Occipital lobe (tissue), 2 donors: ENCODE data around the gene ECM1. TPM values are rescaled to one million over a fixed set of nuclear protein-coding genes. Genes with fewer than 3 reads are reported as not detected.

Experiments
- DNase-seq: peaks from one replicate; lab custom pipeline; 2025; lab: John Stamatoyannopoulos, UW
- total RNA-seq: library from RNA; depleted of rRNA; stranded (reverse); fragments of >200 nt; gene quantifications from one replicate; pipeline ENCODE4 v1.2.3, GENCODE V29; 2014

Gene ECM1
- total RNA-seq, 1 donor from 2014 or later, result 0.94 TPM

DNA sequence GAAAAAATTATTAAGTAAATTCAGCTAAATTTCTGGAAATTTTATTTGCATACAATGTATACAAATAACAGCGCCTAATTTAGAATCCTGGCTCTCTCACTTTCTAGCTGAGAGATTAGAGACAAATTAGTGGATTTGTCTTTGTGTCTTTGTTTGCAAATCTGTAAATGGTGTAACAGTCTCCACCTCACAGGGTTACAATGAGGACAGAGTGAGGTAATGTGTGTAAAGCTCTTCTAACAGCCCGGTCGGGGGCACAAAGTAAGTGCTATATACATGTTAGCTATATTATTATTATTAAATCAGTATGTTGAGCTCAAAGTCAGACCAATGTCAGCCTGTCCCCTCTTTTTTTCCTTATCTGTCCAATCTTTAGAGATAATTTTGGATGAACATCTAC is 36.3 kb downstream of the ECM1 start:
- DNase-seq, result no peak

GRCh38 chr1:150545486-150546032 is 37.6 kb downstream of the ECM1 start:
- no peak for DNase-seq

- DNase-seq, result no peak
These were observed 38.5 kb downstream of the ECM1 start for GRCh38 chr1:150546294-150546937.

DNA sequence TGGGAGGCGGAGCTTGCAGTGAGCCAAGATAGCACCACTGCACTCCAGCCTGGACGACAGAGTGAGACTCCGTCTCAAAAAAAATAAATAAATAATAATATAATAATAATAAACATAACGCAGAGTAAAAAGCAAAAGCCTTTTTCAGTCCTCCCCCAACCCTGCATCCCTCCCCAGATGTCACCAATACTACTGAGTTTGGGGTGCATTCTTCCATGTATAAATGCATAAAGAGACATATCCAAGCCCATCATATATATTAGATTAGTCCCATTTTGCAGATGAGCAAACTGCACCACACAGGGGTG is 40.4 kb downstream of the ECM1 start:
- no peak for DNase-seq

DNA sequence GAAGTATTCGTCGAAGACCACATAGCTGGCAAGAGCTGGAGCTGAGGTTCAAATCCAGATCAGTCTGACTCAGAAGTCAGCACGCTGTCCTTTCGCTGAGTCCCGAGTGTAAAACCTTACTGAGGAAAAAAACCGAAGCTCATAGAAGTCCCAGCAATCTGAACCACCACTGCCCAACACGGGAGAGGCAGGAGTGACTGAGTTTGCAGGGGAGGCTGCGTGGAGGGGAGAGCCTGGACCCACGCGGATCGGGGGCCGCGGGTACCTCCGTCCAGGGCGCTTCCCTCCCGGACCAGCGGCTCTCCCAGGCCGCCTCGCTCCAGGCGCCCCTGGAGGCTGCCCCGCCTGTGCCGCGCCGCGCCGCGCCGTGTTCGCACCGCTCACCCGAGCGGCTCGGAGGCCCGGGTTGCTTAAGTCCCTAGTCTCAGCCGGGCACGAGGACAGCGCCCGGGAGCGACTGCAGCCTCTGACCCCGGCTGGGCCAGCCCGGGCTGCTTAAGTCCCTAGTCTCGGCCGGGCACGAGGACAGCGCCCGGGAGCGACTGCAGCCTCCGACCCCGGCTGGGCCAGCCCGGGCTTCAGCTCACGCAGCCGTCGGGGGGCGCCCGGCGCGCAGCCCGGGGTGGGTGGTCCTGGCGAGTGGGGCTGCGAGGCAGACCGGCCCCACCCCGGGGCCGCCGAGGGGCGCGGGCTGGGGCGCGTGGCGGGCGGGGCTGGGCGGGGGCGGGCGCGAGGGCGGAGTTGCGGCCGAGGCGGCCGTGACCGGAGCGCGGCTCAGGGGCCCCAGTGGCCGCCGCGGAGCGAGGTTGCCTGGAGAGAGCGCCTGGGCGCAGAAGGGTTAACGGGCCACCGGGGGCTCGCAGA is 41.0 kb downstream of the ECM1 start, which contains the start of gene ADAMTSL4:
ADAMTSL4 (plus strand) TSS at position 777 of the 864 bp plus-strand sequence. CDS start 2,881 bp downstream, outside the sequence.
- DNase-seq, result no peak

DNA sequence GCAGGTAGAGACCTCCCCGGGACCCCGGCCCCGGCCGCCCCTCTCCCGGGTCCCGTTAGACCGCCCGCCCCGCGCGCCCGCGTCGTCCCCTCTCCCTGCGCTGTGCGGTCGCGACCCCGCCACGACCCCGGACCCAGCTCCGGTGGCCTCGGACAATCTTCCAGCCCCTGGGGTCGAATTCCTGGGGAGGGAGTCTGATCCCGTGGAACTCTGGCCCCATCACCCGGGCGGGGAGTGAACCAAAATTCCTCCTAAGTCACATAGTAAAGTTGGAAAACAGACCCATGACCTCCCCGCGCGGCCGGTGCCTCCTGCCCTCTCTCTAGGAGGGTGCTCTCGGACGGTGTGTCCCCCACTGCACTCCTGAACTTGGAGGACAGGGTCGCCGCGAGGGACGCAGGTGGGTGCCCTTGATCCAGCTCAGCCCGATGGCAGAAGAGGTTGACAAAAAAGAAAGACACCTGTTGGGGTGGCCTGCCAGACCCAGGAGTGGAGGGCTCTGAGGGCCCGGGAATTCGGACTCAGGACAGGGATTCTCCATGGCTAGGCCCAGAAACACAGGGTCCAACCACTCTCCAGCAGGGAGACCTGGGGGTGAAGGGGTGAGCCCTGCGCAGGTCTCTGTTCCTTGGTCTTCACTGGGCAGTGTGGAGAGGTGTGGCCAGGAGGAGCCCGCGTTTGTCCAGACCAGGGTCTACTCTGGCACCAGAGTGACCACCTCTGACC is 41.8 kb downstream of the ECM1 start:
- no peak for DNase-seq

- no peak for DNase-seq
These were observed 42.5 kb downstream of the ECM1 start for GRCh38 chr1:150550222-150551050.

DNA sequence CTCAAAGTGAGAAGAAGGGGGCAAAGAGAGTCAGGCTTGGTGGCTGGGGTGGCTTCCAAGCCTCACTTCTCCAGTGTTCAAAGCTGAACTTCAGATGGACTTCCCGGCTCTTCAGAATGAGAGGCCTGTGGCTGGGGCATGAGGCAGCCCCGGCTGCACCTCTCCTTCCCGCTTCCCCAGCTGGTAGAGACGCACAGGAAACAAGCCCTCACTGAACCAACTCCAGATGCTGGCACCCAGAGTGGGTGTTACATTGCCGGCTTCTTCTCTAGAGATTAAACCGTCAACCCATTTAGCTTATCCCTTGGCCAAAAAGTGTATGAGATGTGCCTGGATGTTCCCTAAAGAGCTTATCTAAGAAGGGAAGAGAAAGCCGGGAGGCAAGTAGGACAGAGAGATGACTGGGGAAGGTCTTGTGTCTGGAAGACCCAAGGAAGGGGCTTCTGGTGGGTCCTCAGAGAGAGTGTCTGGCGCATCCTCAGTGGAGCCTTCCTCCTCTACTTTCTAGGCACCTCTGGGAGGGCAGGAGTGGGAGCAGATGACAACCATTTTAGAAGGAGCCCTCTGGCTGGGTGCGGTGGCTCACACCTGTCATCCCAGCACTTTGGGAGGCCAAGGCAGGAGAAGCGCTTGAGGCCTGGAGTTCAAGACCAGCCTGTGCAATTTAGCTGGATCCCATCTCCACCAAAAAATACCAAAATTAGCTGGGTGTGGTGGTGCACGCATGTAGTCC is 43.3 kb downstream of the ECM1 start:
- DNase-seq, result no peak

- DNase-seq, result no peak
These were observed 43.8 kb downstream of the ECM1 start for GRCh38 chr1:150551784-150552127.

GRCh38 chr1:150552128-150552910 is 44.4 kb downstream of the ECM1 start:
- peak; percentile 25 for DNase-seq

DNA sequence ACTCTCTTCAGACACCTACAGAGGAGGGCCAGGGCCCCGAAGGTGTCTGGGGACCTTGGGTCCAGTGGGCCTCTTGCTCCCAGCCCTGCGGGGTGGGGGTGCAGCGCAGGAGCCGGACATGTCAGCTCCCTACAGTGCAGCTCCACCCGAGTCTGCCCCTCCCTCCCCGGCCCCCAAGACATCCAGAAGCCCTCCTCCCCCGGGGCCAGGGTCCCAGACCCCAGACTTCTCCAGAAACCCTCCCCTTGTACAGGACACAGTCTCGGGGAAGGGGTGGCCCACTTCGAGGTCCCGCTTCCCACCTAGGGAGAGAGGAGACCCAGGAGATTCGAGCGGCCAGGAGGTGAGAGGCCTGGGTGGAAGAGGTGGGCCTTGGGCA is 45.0 kb downstream of the ECM1 start:
- DNase-seq, result no peak

GRCh38 chr1:150553392-150554085 is 45.6 kb downstream of the ECM1 start:
- no peak for DNase-seq

GRCh38 chr1:150554086-150554452 is 46.2 kb downstream of the ECM1 start:
- DNase-seq, result no peak

GRCh38 chr1:150555198-150555970 is 47.5 kb downstream of the ECM1 start:
- no peak for DNase-seq

DNA sequence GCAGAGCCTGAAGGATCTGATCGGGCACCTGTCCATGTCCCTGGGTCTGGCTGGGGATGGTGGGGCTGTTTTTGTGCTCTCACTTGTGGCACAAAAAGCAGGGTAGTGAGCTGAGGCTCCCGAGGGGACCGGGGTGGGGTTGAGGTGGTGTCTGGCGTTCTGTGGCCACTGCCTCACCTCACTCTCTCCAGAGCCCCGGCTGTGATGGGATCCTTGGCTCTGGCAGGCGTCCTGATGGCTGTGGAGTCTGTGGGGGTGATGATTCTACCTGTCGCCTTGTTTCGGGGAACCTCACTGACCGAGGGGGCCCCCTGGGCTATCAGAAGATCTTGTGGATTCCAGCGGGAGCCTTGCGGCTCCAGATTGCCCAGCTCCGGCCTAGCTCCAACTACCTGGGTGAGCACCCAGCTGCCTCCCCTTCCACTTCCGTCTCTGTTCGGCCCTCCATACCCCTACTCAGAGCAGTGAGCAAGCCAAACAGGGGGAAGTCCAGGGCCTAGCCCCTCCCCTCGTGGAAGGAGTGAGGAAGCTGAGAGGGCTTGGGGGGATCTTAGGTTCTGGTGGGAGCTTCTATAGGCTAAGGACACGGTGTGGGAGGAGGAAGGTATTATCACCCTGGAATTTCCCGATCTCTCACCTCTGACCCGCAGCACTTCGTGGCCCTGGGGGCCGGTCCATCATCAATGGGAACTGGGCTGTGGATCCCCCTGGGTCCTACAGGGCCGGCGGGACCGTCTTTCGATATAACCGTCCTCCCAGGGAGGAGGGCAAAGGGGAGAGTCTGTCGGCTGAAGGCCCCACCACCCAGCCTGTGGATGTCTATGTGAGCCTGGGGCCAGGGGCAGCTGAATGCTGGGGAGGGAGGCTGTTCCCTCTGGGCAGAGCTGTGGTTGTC is 48.3 kb downstream of the ECM1 start:
- DNase-seq, result no peak

DNA sequence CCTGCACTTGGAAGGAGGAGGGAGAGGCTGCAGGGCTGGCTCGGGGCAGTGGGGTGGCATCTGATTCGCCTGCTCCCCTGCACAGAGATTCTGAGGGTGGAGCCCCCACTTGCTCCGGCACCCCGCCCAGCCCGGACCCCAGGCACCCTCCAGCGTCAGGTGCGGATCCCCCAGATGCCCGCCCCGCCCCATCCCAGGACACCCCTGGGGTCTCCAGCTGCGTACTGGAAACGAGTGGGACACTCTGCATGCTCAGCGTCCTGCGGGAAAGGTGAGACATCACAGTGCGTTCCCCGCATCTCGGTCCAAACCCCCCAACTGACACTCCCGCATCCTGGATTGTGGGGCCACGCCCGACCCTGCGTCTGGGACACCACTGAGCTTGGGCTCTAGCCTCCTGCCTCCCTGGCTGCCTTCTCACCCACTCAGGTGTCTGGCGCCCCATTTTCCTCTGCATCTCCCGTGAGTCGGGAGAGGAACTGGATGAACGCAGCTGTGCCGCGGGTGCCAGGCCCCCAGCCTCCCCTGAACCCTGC is 49.2 kb downstream of the ECM1 start:
- no peak for DNase-seq

- no peak for DNase-seq
These were observed 49.9 kb downstream of the ECM1 start for GRCh38 chr1:150557813-150558212.
